Stimulated activated CD4-positive, alpha-beta T cell treated with anti-CD3 and anti-CD28 coated beads, Interleukin-12 subunit alpha, Interleukin-12 subunit beta, amount 100 ng/mL, for 48 hours (primary cell): ENCODE data around the gene PGA4.
"Not testable (repeated sequence)": the region's sequence is repeated elsewhere in the genome, so short reads cannot be mapped to it uniquely, and the experiment has no call there.

Experiments
- DNase-seq, 3 donors: peaks; one replicate each; pipeline ENCODE4 v3.0.0-alpha.2; 2020; ENCODE audit warnings: low read depth in 2 of 3, low spot score in 1 of 3

Gene PGA4

DNA sequence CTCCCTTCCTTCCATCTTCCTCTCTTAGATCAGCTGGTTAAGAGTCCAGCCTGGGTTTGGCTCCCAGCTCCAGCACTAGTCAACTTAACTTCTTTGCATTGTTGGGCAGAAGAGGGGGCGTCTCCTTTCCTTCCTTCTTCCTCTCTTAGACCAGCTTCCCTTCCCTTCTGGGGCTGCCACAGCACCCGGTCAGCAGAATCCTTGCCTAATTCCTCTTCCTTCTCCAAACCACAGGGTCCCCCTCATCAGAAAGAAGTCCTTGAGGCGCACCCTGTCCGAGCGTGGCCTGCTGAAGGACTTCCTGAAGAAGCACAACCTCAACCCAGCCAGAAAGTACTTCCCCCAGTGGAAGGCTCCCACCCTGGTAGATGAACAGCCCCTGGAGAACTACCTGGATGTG is 18.3 kb upstream of the PGA4 start:
- DNase-seq = not testable (repeated sequence)

DNA sequence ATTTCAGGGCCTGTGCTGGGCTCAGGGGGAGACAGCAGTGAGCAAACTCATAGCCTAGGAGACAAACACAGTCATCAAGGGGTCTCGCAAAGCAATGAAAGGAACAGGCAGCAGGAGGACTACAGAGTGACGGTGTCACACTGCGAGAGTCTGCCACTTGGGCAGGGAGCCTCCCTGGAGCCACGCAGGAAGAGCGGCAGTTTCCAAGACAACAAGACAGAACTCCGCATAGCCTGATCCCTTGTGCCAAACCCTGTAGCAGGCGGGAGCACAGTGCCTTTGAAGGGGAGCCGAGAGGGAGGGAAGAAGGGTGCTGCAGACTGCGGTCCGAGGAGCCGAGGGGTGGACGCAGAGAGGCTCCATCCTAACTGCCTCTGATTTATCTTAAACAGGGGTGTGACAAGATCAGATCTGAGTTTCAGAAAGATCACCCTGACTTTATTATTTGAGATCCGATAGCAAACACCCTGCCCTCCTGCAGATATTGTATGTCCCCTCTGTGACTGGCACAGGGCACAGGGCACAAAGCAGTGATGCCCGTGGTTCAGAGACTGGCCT is 17.6 kb upstream of the PGA4 start:
- DNase-seq = not testable (repeated sequence)

DNA sequence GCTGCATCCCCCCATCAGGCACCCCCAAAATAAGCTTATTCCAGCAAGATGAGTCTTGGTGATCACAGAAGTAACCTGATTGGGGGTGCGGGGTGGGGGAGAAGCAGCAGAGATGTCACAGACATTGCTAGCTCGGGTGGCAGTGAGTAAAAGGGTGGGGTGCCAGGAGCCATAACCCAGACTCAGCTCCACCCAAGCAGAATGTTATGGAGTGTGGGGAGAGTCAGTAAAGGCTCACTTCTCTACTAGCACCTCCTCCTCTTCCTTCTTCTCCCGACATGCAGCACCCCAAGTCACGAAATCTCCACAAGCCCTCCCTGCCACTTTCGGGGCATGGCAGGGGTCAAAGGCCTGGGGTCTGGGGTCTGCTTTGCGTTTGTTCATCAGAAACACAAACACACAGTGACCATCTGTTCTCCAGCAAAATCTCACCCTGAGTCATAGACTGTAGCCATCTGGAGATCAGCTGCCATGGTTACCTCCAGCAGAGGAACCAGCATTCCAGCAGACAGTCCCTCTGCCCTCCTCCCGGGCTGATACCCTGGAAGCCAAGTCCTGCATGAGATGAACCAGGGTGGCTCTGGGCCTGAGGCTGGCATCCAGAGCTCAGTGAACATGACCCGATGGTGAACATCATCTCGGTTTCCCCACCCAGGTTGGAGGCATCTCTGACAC is 14.4 kb upstream of the PGA4 start:
- not testable (repeated sequence) for DNase-seq

DNA sequence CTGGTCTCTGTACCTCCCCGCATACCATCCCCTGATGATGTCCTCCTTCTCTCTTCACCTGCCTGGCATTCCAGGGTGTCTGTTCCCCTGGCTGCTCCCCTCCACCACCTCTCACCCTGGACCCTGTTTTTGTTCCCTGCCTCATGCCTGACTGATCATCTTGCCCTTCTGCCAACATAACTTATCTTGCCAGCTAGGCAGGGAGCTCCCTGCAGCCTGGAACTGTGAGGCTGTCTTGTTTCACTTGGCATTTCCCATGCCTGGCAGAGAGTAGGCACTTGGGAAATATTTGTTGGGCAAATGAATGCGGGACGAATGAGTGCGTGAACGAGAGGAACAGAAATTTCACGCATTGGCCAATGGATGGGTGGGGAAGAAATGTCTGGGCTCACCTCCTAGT is 11.5 kb upstream of the PGA4 start:
- DNase-seq = not testable (repeated sequence)

DNA sequence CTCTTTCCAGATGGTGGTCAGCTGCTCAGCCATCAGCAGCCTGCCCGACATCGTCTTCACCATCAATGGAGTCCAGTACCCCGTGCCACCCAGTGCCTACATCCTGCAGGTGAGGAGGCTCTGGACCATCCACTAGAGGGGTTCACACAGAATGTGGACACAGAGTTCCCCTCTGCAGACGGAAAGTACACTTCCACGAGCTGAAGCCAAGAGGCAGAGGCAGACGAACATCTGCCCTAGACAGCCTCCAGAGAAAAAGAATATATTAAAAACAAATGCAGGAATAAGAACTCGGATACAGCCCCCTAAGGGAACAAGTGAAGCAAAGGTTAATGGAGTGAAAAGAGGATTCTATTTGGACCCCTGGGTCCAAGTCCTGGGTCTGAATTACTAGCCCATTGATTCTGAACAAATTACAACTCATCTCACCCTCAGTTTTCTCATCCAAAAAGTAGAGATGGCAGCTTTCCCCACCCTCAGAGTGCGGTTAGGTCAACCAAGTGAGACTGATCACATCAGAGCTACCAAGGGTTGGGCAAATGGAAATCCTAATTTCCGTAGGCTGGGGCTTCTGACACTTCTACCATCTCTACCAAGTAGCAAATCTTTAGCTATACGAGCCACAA is 10.7 kb upstream of the PGA4 start:
- not testable (repeated sequence) for DNase-seq

DNA sequence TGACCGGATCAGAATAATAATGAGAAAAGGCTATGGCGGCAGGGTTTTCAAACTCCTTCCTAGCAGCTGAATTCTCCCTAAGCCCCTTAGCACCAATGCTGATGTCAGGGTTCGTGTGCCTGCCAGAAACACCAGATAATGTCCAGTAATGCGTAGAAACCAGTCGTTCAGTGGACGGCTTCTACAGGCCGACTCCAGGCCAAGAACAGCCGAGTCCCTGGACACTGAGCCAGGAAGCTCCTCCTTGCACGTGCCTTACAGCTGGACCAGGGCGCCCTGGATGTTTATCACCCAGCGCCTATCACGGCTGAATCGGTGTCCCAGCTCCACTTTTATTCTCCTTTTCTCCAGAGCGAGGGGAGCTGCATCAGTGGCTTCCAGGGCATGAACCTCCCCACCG is 9.9 kb upstream of the PGA4 start:
- not testable (repeated sequence) for DNase-seq

DNA sequence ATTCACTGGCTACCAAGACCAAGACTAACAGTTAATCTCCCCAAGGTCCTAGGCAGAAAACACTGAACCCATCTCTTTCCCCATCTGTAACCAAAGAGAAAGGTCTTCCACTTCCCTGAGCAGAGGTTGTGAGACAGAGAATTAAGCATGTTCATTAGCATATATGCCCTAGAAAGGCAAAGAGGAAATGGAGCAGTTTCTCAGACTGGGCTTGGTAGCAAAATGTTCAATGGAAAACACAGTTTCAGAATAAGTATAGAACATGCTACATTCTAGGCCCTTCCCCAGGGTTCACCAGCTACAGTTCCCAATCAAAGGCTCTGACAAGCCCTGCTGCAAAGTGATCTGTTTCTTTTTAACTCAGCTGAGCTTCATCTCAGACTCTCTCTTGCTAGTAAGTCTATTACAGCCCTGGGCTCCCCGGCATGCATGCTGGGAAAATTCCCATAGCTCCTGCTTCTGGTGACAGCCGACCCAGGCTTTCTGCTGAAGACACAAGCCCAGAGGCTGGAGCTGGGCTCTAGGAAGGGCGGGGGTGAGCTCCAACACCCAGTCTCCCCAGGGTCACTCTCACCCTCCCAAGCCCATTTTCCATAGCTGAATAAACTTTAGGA is 8.3 kb upstream of the PGA4 start:
- DNase-seq = not testable (repeated sequence)

DNA sequence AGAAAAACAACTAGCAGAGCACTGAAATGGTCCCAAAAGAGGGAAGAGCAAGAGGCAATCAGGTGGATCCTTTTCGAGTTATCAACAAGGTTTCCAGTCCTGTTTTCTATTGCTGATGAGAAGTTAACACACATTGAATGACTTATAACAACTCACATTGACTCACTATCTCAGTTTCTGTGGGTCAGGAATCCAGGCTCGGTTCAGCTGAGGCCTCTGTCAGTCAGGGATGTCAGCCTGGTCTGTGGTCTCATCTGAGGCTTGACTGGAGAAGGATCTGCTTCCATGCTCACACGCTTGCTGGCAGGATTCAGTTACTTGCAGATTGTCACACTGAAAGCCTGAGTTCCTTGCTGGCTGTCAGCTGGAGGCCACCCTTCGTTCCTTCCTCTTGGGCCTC is 3.8 kb upstream of the PGA4 start:
- not testable (repeated sequence) for DNase-seq

DNA sequence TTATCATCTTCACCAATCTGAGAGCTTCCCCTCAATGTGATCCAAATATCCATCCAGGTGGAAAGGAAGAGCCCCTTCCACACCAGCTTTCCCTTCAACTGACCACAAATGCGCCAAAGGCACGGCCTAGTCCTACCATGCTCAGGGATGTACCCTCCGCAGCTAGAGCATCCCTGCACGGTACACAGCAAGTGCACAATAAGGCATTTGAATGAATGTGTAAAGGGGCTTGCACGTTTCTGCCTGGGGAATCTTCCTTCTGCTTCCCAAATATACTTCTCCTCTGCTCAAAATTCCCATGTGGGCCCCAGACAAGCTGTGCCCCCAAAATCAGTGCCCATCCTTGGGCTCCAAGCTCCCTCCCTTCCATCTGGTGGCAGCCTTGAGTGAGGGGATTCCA is 3.1 kb upstream of the PGA4 start:
- not testable (repeated sequence) for DNase-seq

DNA sequence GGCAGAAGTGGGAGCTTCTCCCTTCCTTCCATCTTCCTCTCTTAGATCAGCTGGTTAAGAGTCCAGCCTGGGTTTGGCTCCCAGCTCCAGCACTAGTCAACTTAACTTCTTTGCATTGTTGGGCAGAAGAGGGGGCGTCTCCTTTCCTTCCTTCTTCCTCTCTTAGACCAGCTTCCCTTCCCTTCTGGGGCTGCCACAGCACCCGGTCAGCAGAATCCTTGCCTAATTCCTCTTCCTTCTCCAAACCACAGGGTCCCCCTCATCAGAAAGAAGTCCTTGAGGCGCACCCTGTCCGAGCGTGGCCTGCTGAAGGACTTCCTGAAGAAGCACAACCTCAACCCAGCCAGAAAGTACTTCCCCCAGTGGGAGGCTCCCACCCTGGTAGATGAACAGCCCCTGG is 545 bp downstream of the PGA4 start:
- not testable (repeated sequence) for DNase-seq

DNA sequence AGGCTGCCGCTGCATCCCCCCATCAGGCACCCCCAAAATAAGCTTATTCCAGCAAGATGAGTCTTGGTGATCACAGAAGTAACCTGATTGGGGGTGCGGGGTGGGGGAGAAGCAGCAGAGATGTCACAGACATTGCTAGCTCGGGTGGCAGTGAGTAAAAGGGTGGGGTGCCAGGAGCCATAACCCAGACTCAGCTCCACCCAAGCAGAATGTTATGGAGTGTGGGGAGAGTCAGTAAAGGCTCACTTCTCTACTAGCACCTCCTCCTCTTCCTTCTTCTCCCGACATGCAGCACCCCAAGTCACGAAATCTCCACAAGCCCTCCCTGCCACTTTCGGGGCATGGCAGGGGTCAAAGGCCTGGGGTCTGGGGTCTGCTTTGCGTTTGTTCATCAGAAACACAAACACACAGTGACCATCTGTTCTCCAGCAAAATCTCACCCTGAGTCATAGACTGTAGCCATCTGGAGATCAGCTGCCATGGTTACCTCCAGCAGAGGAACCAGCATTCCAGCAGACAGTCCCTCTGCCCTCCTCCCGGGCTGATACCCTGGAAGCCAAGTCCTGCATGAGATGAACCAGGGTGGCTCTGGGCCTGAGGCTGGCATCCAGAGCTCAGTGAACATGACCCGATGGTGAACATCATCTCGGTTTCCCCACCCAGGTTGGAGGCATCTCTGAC is 4.5 kb downstream of the PGA4 start:
- not testable (repeated sequence) for DNase-seq

DNA sequence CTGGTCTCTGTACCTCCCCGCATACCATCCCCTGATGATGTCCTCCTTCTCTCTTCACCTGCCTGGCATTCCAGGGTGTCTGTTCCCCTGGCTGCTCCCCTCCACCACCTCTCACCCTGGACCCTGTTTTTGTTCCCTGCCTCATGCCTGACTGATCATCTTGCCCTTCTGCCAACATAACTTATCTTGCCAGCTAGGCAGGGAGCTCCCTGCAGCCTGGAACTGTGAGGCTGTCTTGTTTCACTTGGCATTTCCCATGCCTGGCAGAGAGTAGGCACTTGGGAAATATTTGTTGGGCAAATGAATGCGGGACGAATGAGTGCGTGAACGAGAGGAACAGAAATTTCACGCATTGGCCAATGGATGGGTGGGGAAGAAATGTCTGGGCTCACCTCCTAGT is 7.3 kb downstream of the PGA4 start:
- DNase-seq = not testable (repeated sequence)

DNA sequence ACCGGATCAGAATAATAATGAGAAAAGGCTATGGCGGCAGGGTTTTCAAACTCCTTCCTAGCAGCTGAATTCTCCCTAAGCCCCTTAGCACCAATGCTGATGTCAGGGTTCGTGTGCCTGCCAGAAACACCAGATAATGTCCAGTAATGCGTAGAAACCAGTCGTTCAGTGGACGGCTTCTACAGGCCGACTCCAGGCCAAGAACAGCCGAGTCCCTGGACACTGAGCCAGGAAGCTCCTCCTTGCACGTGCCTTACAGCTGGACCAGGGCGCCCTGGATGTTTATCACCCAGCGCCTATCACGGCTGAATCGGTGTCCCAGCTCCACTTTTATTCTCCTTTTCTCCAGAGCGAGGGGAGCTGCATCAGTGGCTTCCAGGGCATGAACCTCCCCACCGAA is 8.9 kb downstream of the PGA4 start:
- not testable (repeated sequence) for DNase-seq

DNA sequence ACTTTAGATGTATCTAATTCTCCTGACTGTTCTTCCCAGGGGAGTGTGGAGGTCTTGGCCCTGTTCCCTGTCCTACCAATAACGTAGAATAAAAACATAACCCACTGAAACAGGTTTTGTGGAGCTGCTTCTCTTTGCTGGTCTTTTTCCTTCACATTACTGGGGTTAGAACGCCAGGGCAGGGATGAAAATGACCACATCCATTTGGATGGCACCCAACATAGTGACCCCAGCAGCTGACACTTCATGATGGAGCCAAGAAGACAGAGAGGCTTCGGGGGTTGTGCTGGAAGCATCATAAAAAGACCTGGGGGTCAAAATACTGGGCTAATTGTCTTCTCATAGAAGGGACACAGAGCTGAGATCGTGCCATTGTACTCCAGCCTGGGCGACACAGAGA is 9.4 kb downstream of the PGA4 start:
- not testable (repeated sequence) for DNase-seq

DNA sequence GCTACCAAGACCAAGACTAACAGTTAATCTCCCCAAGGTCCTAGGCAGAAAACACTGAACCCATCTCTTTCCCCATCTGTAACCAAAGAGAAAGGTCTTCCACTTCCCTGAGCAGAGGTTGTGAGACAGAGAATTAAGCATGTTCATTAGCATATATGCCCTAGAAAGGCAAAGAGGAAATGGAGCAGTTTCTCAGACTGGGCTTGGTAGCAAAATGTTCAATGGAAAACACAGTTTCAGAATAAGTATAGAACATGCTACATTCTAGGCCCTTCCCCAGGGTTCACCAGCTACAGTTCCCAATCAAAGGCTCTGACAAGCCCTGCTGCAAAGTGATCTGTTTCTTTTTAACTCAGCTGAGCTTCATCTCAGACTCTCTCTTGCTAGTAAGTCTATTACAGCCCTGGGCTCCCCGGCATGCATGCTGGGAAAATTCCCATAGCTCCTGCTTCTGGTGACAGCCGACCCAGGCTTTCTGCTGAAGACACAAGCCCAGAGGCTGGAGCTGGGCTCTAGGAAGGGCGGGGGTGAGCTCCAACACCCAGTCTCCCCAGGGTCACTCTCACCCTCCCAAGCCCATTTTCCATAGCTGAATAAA is 10.5 kb downstream of the PGA4 start:
- not testable (repeated sequence) for DNase-seq

DNA sequence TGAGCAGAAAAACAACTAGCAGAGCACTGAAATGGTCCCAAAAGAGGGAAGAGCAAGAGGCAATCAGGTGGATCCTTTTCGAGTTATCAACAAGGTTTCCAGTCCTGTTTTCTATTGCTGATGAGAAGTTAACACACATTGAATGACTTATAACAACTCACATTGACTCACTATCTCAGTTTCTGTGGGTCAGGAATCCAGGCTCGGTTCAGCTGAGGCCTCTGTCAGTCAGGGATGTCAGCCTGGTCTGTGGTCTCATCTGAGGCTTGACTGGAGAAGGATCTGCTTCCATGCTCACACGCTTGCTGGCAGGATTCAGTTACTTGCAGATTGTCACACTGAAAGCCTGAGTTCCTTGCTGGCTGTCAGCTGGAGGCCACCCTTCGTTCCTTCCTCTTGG is 15.0 kb downstream of the PGA4 start:
- DNase-seq = not testable (repeated sequence)

DNA sequence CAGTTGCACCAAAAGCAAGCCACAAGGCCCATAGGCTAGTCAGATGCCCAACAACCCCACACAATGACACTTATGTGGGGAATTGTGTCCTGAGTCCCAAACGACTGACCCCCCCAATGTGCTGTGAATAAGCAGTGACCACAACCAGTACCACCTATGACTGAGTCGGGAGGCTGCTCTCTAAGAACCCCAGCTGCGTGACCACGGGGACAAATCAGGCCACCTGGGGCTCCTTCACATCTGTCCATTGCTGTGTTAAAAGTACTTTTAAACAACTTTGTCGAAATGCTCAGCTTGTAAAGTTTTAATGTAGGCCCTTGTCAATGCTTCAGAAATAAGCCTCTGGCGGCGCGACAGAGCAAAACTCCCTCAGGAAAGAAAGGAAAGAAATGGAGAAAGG is 18.1 kb downstream of the PGA4 start:
- not testable (repeated sequence) for DNase-seq

DNA sequence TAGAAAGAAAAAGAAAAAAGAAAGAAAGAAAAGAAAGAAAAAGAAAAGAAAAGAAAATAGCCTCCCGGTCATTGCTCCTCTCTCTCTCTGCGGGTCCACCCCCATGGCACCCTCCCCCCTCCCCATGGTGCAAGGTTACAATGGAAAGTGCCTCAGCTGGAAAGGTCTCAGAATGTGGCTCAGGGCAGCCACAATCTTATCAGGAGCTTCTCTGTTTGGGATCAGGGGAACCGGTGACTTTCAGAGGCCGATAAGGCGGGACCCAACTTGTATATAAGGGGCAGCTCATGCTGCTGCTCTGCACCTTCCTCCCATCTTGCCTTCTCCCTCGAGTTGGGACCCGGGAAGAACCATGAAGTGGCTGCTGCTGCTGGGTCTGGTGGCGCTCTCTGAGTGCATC is 18.7 kb downstream of the PGA4 start, which contains the start of gene PGA5:
Gene PGA5 (plus strand): TSS at position 301 of the 400 bp plus-strand sequence. CDS start 52 bp downstream, at position 353.
- not testable (repeated sequence) for DNase-seq

DNA sequence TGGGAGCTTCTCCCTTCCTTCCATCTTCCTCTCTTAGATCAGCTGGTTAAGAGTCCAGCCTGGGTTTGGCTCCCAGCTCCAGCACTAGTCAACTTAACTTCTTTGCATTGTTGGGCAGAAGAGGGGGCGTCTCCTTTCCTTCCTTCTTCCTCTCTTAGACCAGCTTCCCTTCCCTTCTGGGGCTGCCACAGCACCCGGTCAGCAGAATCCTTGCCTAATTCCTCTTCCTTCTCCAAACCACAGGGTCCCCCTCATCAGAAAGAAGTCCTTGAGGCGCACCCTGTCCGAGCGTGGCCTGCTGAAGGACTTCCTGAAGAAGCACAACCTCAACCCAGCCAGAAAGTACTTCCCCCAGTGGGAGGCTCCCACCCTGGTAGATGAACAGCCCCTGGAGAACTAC is 19.4 kb downstream of the PGA4 start:
- not testable (repeated sequence) for DNase-seq

DNA sequence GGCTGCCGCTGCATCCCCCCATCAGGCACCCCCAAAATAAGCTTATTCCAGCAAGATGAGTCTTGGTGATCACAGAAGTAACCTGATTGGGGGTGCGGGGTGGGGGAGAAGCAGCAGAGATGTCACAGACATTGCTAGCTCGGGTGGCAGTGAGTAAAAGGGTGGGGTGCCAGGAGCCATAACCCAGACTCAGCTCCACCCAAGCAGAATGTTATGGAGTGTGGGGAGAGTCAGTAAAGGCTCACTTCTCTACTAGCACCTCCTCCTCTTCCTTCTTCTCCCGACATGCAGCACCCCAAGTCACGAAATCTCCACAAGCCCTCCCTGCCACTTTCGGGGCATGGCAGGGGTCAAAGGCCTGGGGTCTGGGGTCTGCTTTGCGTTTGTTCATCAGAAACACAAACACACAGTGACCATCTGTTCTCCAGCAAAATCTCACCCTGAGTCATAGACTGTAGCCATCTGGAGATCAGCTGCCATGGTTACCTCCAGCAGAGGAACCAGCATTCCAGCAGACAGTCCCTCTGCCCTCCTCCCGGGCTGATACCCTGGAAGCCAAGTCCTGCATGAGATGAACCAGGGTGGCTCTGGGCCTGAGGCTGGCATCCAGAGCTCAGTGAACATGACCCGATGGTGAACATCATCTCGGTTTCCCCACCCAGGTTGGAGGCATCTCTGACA is 23.3 kb downstream of the PGA4 start:
- not testable (repeated sequence) for DNase-seq
